GM18502 (cell line): ENCODE results near the gene SLC9A2.
A peak's percentile ranks its signal among the peaks of the same experiment; 100 is the strongest.

Source experiments
- ATAC-seq: cut with Tn5 transposase; IDR thresholded peaks from one replicate; pipeline ENCODE4 v1.9.1; 2021; ENCODE audit warnings: mild to moderate bottlenecking; ENCODE audit not compliant: unreplicated experiment, poor library complexity

SLC9A2 gene

DNA sequence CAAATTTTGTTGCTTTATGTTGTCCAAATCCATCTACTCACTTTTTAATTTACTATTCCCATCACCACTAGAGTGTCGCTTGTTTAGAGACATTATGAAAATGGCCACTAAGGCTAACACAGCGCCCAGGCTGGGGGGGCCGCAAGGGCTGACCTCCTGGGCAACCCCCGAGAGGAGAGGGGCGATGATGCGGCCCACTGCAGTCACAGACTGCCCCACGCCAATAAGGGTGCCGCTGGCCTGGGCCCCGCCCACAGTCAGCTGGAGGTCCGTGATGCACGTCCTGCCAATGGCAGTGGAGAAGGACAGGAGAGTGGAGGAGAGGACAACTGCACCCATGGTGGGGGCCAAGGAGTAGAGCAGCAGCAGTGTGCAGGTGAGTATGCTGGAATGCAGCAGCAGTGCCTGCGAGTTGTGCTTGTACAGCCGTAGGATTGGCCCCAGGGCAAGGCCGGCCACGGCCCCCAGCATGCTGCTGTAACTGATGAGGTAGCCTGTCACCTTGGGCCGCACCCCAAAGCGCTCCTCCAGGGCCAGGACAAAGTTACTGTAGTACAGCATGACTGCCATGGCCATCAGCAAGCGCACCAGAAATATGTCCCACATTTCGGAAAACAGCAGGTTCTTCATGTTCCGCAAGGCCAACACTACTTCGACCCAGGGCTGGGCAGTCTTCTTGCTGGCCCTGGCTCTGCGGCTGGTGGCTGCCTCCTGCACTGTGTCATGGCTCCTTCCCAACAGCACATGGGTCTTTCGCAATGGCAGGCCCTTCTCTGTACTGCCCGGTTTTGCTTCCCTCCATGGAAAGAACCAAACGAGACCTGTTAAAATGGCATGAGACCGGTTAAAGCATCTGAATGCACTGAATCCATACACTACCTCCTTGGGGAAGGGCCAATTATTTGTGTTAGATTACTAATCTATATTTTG is 99.3 kb downstream of the SLC9A2 start:
- no peak for ATAC-seq

DNA sequence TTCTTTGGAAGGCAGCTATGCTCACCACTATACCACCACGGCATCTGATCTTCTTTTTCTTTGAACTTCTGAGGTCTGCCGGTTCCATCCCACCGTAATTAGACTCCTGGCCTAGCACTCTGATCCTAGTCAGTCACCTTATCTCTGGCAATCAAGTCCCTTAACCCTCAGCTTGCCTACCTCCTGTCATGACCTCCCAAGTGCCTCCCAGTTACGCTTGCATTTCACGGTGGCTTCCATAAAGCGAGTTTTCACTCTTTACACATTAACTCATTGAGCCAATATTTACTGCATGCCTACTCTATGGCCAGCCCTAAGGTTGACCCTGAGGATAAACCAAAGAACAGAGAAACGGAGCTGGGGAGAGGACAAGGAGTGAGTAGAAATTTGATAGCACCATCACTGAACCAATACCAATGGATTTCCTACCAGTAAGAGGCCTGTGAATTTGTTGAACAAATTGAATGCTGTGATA is 104.7 kb downstream of the SLC9A2 start:
- no peak for ATAC-seq

DNA sequence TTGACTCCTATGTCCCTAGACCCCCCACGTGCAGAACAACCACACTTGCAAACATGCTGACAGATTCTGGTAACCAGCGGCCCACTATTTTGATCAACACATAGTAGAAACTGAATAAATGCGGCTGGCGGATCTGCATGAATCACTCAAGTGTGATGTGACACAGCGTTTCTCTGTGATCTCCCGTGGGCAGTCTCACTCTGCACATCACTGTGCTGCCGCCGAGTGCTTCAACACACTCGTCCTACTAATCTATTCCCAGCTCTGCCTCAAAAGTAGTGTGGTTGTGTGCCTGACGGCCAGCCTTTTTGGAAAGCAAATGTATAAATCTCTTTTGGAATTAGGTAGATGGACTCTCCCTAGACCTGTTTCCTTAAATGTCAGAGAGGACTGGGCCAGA is 105.2 kb downstream of the SLC9A2 start:
- no peak for ATAC-seq

DNA sequence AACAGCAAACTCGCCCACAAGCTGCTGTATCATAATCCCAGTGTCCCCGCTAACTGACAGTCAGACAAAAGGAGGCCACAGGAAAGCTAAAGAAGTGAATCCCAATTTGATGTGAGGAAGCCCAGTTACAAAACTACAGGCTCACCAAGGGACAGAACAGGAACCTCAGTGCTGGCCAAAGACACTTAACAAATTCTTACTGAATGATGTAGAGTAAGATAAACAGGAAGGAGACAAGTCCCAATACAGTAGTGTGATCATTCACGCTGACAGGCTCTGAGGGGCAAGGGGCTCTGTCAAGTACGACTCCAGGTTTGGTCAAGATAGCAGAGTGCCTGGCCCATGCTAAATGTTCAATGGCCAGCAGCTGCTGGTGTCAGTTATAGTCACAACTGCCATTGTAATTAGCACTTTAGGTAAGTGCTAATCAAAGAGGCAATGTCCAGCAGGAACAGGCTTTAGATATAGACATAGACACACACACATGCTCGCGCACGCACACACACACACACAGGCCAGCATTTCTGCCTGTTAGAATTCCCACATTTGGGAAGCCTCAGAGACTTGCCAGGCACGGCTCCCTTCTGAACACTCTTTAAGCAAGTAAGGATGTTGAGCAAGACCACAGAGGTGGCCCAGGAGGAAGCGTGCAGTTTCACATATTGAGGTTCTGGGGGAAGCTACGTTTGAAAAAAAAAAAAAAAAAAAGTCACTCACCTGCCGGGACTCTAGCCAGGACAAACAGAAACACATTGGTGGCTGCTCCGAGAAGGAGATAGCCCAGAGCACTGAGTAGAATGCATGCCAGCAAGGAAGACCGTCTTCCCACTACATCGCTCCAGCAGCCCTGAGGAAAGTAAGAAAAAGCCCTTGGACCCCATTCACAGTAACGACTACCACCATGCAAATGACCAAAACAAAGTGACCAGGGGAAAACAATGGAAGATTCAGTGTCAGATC is 107.1 kb downstream of the SLC9A2 start:
- no peak for ATAC-seq

DNA sequence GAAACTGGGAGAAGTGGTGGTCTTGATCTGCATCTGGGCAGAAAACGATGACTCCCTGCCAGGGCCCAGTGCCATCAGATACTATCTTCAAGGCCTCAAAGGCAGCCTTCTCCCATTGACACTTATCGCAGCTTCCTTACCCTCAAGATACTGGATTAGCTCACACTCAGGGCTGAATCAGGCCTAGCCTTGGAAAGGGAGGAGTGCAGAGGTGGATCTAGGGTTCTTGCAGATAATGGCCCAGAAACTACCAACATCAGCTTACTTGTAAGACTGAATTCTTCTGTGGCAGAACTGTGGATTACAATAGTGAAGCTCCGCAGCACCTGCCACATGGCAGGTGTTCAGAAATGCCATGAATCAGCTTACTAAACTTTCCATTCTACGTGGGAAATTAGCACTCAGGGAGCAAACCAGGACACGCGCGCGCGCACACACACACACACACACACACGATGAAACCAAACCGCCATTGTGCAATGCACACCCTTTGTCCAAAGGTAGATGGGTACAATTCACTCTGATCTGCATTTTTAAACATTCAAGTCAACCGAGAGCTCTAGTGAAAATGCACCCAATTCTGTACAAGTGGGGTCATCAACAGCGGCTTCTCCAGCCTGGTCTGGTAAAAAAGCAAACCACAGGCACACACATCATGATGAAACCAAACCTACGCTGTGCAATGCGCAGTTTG is 116.2 kb downstream of the SLC9A2 start:
- no peak for ATAC-seq

DNA sequence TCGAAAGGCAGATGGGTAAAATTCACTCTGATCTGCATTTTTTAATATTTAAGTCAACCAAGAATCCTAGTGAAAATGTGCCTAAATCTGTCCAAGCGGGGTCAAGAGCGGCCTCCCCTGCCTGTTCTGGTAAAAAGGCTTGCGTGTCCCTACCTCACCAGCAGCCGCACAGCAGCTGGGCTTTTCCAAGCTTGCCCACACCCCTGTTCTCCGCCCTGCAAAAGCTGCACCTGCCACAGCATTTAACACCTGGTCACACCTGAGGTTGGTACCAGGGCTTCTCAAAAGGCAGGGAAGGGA is 116.7 kb downstream of the SLC9A2 start:
- peak; percentile 21 for ATAC-seq

DNA sequence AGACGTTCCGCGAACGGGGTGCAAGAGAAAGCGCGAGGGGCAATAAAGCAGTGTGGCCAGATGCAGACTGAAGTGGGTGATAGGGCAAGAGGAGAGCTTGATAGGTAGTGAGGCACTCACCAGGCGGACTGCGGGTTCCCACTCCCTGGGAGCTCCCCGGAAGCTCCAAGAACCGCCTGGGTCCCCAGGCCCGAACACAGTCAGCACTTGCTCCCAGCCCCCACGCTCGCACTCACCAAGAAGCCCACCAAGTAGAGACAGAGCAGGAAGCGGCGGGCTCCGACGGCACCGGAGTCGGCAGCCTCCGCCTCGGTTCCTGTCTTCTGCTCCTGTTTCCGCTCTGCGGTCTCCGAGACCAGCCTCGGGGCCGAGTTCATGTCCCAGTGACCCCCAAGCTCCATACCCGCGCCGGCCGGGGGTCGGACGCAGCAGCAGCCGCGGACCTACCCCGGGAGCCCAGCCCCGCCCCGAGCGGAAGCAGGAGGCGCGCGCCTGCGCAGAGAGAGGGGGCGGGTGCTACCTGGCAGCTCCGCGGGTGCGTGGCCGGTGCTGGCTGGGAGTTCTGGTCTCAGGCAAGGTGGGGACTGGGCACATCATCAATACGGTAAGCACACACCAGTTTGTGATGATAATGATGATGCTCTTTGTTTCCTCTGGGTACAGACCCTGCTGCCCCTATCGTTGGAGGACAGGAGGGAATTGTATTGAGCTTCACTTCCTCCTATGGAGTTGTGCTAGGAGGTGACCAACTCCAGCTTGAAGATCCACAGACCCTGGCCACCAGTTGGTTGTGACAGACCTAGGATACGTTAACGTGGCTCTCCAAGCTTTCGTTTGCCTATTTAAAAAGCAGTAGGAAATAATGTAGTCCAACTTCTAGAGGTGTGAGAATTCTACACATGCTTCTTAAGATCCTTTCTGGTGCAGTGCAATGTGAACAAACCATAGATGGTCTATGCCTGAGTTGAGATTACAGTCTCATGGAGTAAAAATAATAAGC is 117.4 kb downstream of the SLC9A2 start:
- peak; percentile 95 for ATAC-seq

DNA sequence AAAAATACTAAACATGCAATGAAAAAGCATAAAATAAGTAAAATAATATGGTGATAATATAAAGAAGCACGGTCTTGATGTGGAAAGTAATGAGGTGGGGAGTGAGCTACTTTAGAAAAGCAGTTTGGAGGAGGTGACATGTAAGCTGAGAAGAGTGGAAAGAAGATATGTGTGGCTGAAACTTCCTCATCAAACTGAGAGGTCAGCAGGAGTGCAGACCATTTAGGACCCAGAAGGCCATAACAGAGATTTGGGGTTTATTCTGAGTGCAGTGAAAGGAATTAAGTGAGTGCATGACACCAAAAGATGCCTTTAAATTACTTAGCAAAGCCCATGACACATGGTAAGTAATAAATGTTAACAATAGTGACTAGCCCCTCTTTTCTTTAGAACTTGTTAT is 118.1 kb downstream of the SLC9A2 start:
- peak; percentile 38 for ATAC-seq

DNA sequence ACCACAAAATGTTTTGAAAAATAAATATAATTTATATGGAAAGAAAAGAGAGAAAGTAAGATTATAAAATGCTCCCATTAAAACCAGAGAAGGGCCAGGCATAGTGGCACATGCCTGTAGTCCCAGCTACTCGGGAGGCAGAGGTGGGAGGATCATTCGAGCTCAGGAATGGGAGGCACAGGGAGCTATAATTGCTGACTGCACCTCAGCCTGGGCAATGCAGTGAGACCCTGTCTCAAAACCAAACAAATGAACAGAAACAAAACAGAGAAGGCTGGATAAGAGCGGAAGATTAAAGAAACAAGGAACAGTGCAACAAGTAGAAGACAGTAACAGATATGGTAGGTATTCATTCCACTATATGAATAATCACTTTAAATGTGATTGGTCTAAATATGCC is 123.9 kb downstream of the SLC9A2 start:
- no peak for ATAC-seq

DNA sequence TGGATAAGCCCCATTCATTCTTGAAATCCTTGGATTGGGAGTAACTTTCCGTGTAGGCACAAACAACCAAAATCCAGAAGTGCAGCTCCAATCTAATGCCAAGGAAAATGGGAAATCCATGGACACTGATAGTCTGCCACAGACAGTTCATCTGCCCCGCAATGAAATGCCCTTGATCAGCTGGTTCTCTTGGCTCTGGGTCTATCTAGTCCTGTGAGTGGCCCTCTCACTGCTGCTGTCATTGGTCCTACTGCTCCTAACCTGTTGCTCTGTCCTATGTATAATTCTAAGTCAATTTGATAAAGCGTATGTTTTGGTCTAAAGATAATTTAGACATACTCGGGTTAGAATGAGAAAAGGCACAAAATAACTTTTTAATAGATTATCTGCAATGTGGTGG is 128.8 kb downstream of the SLC9A2 start:
- ATAC-seq: no peak

DNA sequence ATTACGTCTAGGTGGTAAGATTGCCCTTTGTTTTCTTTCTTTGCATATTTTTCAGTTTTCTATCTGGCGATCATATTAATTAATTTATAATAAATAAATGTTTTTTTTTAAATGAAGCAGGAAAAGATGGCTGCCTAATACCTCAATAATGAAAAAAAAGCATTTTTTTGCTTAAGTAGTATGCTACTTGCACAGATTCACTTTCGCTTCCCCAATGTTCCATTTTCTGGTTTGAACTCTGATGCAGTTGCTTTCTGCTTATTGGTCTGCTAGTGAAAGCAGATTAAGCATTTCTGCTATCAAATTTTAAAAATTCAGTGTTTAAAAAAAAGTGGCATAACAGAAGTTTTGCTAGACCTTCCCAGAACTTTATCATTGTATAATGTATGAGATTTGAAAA is 130.6 kb downstream of the SLC9A2 start:
- peak; percentile 67 for ATAC-seq

DNA sequence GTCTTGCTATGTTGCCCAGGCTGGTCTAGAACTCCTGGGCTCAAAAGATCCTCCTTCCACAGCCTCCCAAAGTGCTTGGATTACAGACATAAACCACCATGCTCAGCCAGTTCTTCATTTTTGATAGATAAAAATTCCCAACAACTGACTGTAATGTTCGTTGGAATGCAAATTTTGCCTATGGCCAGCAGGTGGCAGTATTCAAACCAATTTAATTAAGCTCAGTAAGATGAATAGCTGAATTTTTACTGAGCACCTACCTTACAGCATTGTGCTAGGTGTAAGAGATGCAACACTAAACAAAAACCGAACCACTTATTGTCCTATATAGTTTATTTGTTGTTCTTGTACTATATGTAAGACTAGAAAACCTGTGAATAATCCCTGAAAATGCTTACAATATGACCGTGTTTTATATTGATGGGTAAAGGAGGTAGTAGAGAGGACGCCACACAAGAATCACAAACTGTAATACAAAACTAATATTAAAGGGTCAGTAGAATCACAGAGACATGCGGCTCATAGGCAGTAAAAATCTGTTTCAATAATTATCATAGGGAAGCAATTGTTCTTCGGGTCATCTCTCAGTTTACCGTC is 134.3 kb downstream of the SLC9A2 start:
- peak; percentile 63 for ATAC-seq

DNA sequence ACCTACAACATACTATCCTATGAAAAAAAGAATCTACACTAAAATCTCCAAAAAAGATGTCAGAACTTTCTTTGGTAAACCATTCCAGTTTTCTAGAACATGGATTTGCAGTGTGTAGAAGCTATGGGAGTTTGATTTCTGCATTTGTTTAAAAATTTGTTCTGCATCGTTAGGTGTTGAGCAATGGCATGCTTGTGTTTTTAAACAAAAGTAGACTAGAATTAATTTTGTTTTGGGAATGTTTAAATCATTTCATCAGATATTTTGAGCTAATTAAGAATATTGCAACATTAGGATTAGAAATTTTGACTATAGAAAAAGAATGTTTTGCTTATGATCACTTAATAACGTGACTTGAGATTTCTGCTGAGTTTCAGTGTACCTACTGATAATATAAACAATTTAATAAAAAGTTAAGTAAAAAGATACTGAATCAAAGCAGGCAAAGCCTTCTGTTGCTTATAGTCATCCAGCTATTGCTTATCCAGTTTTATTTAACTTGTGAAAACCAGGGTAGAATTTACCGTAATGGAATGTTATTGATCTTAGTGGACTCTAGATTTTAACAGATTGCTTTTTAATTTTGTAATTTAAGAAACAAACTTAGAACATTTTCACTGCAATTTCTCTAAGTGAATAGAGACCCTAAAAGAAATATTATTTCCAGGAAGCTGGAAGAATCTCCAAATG is 135.2 kb downstream of the SLC9A2 start:
- ATAC-seq: no peak

DNA sequence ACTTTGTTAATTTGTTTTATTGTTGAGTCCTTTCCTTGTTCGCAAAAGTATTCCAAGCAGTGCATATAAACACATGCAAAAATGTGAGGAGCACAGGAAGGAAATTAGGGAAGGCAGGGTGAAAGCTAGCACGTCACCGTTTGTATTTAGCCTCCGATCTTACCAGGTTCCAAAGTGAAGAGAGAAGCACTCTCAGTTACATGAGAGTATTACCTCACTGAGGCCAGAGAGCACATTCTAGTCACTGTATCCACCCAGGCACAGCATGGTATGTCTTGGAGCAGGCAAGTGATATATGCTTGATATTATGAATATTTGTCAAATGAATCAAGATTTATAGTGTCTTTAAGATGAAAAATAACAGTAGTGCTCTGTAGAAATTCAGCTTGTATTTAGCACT is 135.9 kb downstream of the SLC9A2 start:
- no peak for ATAC-seq

DNA sequence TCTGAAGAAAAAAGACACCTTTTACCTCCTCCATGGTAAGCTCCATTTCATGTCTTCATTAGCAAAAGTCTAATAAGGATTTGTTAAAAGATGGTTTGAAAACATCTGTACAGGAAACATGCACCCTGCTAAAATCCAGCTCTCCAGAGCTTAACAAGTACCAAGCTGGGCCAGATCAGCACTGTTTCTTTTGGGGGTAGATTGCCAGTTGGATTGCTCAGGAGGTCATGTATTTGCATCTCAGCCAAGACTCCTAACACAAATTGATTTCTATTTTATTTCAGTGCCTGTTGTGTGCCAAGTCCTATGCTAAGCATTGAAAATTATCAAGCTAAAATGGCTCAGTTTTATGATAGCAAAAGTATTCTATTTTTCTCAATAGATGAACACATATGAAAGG is 139.1 kb downstream of the SLC9A2 start:
- ATAC-seq: no peak
